Progenitor cell of endocrine pancreas (in vitro differentiated cells): ENCODE data around the gene OS9. TPM values are rescaled to one million over a fixed set of nuclear protein-coding genes. Genes with fewer than 3 reads are reported as not detected.
A peak's percentile ranks its signal among the peaks of the same experiment; 100 is the strongest.

Experiments
- DNase-seq: peaks from one replicate; pipeline ENCODE4 v3.0.0; 2021; ENCODE audit warnings: low spot score; ENCODE audit not compliant: unreplicated experiment
- H3K27ac Mint-ChIP-seq: 2 replicates; pipeline ENCODE4 v1.8.0; 2021; ENCODE audit warnings: mild to moderate bottlenecking, moderate library complexity, mixed read lengths
- H3K27me3 Mint-ChIP-seq: 2 replicates; pipeline ENCODE4 v1.8.0; 2021; ENCODE audit warnings: mixed read lengths
- H3K36me3 Mint-ChIP-seq: 2 replicates; pipeline ENCODE4 v1.8.0; 2022; ENCODE audit warnings: mixed read lengths; ENCODE audit not compliant: insufficient read depth
- H3K4me1 Mint-ChIP-seq: 2 replicates; pipeline ENCODE4 v1.8.0; 2021; ENCODE audit warnings: low read depth, mixed read lengths
- H3K4me3 Mint-ChIP-seq: 2 replicates; pipeline ENCODE4 v1.8.0; 2021; ENCODE audit warnings: low read depth, mild to moderate bottlenecking, moderate library complexity, mixed read lengths
- H3K9me3 Mint-ChIP-seq: 2 replicates; pipeline ENCODE4 v1.8.0; 2021; ENCODE audit warnings: low read depth, mixed read lengths
- CTCF ChIP-seq: fragments of 200-600 bp; sonication (generic); IDR thresholded peaks from one replicate; pipeline ENCODE4 v1.5.0; 2021; ENCODE audit warnings: antibody characterized with exemption, mild to moderate bottlenecking; ENCODE audit not compliant: unreplicated experiment
- total RNA-seq: library from RNA; stranded (reverse); gene quantifications from 2 replicates; pipeline ENCODE4 v1.2.1, GENCODE V29; 2021

Gene OS9
- total RNA-seq, 1 donor from 2014 or later: 204 TPM

DNA sequence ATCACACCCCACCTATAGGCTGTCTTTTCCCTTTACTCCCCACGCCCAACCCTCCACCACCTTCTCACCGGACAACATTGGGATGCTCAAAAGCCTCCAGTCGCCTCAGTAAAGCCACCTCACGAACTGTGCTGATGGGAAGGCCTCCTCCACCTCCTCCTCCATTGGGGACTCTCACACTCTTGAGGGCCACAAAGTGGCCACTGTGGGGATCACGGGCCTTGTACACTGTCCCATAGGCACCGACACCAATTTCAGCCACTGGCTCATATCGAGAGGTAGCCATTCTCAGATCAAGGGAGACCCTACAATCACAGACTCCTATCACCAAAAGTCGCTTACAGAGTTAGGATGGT lies 57.5 kb downstream of the OS9 start:
- Mint-ChIP-seq H3K9me3 (no peaks in the 10 kb centered on the region), H3K36me3 (peaks cover 23% of the 10 kb centered on the region), H3K27me3 (no peaks in the 10 kb centered on the region), H3K4me1 (peaks cover 31% of the 10 kb centered on the region), H3K4me3 (peak overlapping the region; percentile 99), H3K27ac (peak overlapping the region; percentile 99)
- no peak for TF ChIP-seq CTCF
- DNase-seq: no peak

DNA sequence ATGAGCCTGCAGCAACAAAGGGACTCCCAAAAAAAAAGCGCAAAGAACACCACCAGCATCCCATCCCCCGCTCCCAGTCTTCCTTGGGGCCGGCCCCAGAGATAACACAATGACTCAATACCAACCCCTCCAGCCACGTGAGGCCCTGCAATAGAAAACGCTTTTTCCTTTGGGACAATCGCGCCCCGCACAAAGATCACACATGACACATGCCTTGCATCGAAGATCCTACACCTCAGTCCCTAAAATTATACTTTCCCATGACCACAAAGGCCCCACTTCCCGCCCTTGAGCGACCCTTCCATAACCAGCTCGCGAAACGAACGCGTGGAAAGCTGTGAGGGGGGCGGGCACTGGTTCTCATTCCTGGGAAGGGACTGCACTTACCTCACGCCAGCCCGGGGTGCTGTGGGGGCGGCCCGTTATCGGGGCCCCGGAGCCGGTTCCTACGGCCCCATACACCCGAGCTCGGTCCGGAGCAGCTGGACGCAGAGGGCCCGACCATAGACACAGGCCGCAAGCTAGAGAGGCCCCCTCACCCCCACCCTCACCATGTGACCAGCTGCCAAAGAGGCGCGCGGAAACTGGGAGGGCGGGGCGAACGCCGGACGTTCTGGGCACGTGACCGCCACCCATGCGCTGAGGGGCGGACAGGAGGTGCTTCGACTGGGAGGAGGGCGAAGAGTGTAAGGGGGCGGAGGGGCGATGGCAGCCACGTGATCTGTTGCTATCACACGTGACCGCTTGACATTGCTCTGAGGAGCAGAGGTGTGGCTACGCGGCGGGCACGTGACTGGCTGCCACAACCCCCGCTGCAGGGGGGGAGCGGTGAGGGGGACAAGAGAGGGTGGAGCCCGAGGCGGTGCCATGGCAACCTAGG lies 58.1 kb downstream of the OS9 start, which contains the start of gene CDK4:
TSS of gene CDK4 (minus strand) at position 523 of the 880 bp plus-strand sequence. CDS start 593 bp downstream, outside the sequence.
- TF ChIP-seq CTCF: no peak
- H3K4me1 Mint-ChIP-seq: peaks cover 36% of the 10 kb centered on the region
- no peaks in the 10 kb centered on the region for H3K9me3 Mint-ChIP-seq
- H3K27ac Mint-ChIP-seq: peak within 1 kb of the TSS; percentile 99
- peak; percentile 96 for DNase-seq
- H3K4me3 Mint-ChIP-seq: peak within 1 kb of the TSS; percentile 99
- H3K27me3 Mint-ChIP-seq: no peaks in the 10 kb centered on the region
- H3K36me3 Mint-ChIP-seq: peaks cover 26% of the 10 kb centered on the region

GRCh38 chr12:57752668-57753000 lies 58.7 kb downstream of the OS9 start:
- no peaks in the 10 kb centered on the region for H3K9me3 Mint-ChIP-seq
- peak overlapping the region; percentile 99 for H3K27ac Mint-ChIP-seq
- H3K36me3 Mint-ChIP-seq: peaks cover 22% of the 10 kb centered on the region
- H3K4me3 Mint-ChIP-seq: peak overlapping the region; percentile 99
- no peak for DNase-seq
- peaks cover 36% of the 10 kb centered on the region for H3K4me1 Mint-ChIP-seq
- H3K27me3 Mint-ChIP-seq: no peaks in the 10 kb centered on the region
- TF ChIP-seq CTCF: no peak

DNA sequence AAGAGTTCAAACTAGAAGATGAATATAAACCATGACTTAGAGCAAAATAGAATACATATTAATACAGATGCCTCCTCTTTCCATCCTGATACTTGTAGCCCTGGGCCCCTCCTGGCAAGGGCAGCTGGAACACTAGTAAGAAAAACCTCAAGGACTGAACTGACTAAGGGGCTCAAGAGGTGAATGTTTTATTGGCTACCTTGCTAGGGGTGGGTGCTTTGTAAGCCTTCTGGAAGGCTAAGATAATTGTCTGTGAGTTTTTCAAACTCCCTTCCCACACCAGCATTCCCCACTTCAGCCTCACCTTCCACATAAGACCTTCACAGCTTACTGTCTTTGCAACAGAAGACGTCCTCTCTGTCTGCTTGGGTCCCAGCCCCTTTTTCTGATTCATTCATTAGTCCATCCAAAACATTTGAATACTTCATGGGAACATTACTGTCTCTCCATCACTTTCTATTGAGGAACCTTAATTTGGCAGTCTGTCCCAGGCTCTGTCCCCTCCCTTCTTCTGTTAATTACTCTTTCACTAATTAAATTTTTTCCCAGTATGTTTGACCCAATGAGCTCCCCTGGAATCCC lies 59.9 kb downstream of the OS9 start:
- no peaks in the 10 kb centered on the region for H3K27me3 Mint-ChIP-seq
- H3K9me3 Mint-ChIP-seq: no peaks in the 10 kb centered on the region
- H3K4me3 Mint-ChIP-seq: peak overlapping the region; percentile 94
- no peak for DNase-seq
- TF ChIP-seq CTCF: no peak
- H3K27ac Mint-ChIP-seq: peak overlapping the region; percentile 96
- H3K36me3 Mint-ChIP-seq: peaks cover 23% of the 10 kb centered on the region
- peaks cover 36% of the 10 kb centered on the region for H3K4me1 Mint-ChIP-seq

- Mint-ChIP-seq H3K4me3 (peak within 1 kb of the TSS; percentile 94), H3K27ac (peak within 1 kb of the TSS; percentile 96), H3K4me1 (peaks cover 36% of the 10 kb centered on the region), H3K9me3 (no peaks in the 10 kb centered on the region), H3K36me3 (peaks cover 21% of the 10 kb centered on the region), H3K27me3 (no peaks in the 10 kb centered on the region)
- no peak for DNase-seq
- no peak for TF ChIP-seq CTCF
Measured at GRCh38 chr12:57754411-57755193, 60.7 kb downstream of the OS9 start, which contains the start of gene MARCHF9. Gene MARCHF9 (plus strand): TSS chr12:57755103. CDS start chr12:57755529, 426 bp downstream.
